Measurements from ENCODE around the gene THSD7A.
A peak's percentile ranks its signal among the peaks of the same experiment; 100 is the strongest.

THSD7A gene

DNA sequence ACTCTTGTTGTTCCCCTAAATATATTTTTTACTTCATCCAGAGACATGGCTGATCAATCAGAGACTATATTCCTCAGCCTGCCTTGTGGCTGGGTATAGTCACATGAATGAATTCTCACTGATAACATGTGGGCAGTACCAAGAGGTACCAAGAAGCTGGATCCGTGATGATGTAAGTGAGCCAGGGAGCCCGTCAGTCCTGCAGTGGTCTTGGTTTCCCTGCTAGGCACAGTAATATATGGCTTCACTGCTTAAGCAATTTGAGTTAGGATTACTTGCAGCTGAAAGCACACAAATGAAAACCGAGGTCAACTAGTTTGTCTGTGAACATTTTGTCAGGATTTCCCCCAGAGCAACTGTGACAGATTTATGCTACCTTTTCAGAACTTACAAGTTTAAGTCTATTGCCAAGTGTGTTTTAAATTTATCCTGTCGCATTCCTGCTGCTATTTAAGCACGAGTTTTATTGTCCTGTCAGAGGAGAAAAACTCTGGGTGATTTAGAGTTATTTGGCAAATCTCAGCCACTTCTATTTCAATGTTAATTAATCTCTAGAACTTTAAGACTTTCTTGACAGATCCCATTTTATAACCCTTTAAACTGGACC, 476.5 kb downstream of the THSD7A start:
- TF ChIP-seq, protein P1, sequence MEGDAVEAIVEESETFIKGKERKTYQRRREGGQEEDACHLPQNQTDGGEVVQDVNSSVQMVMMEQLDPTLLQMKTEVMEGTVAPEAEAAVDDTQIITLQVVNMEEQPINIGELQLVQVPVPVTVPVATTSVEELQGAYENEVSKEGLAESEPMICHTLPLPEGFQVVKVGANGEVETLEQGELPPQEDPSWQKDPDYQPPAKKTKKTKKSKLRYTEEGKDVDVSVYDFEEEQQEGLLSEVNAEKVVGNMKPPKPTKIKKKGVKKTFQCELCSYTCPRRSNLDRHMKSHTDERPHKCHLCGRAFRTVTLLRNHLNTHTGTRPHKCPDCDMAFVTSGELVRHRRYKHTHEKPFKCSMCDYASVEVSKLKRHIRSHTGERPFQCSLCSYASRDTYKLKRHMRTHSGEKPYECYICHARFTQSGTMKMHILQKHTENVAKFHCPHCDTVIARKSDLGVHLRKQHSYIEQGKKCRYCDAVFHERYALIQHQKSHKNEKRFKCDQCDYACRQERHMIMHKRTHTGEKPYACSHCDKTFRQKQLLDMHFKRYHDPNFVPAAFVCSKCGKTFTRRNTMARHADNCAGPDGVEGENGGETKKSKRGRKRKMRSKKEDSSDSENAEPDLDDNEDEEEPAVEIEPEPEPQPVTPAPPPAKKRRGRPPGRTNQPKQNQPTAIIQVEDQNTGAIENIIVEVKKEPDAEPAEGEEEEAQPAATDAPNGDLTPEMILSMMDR (IDR thresholded peaks at IDR 0.05; ENCODE audit: insufficient read depth, low read depth, low read length, missing control alignments) = no peak
- DNase-seq (ENCODE audit: low read depth) = no peak

DNA sequence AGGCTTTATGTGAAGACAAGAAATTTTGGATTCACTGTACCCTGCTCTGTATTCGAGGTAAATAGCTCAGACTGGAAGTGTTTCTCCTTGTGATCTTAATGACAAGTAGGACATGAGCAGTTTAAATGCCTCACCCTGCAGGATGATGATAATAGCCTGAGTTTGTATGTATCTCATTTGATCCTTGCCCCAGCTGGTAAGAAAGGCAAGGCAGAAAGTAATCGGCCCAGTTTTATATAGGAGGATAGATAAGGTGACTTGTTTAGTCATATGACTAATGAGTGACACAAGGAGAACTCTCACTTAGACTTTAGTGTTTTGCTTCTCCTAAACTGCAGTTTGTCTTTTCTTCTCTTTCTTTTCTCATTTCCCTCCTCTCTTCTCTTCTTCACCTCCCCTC, 485.7 kb downstream of the THSD7A start:
- no peak for DNase-seq (ENCODE audit: low read depth)
- H3K4me3 ChIP-seq (ENCODE audit: low read length) = no peak overlapping the region
- TF ChIP-seq, protein P1 (IDR thresholded peaks at IDR 0.05; ENCODE audit: insufficient read depth, low read depth, low read length, missing control alignments) = no peak

More for the DNA sequence above, 476.5 kb downstream of the THSD7A start:
- no peak overlapping the region for H3K4me3 ChIP-seq (ENCODE audit: low read length)

GRCh38 chr7:11345621-11346020, 486.4 kb downstream of the THSD7A start:
- TF ChIP-seq, protein P1 (IDR thresholded peaks at IDR 0.05; ENCODE audit: insufficient read depth, low read depth, low read length, missing control alignments) = no peak
- DNase-seq (ENCODE audit: low read depth) = no peak
- H3K4me3 ChIP-seq (ENCODE audit: low read length) = no peak overlapping the region

DNA sequence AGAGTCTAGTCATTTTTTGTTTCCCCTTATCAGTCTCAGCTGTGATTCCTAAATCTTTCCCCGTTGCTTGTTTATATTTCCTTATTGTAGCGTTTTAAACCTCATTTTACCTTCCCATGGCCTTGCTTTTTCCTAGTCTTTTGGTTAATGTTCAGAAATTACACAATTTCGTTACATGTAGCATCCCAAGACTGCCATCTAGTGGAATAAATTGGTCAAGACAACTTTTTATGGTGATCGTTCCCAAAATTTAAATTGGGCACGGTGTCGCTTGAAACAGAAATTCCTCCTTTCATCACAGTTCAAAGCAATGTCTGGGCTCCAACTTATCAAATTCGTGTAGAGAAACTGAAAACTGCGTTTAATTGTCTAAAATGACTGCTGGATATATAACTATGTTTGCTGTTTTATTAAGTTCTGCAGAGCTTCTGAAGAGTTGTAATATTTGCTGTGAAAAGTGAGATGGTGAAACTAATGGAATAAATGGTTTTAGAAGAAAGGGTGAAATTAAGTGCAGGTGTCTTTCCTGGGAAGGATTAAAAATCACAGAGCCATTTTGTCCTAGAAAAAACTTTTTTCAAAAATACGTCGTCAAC, 488.1 kb downstream of the THSD7A start:
- no peak overlapping the region for H3K4me3 ChIP-seq (ENCODE audit: low read length)
- peak; percentile 44 for DNase-seq (ENCODE audit: low read depth)
- TF ChIP-seq, protein P1 (IDR thresholded peaks at IDR 0.05; ENCODE audit: insufficient read depth, low read depth, low read length, missing control alignments) = peak; percentile 64

DNA sequence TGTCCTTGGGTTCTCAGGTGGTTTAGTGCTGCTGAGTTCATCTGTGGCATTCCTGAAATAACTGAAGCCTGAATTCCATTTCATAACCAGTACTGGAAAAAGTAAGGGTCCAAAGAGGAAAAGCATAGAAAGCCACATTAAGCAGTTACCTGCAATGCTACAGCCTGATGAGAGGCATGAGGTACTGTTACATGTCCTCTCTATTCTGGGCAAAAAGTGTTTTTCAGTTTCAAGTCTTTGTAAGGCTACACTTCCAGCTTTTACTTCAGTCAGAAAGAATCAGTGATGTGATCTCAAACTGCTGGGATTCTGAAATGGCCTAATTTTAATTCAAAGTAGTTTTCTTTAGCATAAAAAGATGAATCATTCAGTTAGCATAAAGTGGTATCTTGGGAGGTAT, 488.9 kb downstream of the THSD7A start:
- TF ChIP-seq, protein P1 (IDR thresholded peaks at IDR 0.05; ENCODE audit: insufficient read depth, low read depth, low read length, missing control alignments) = no peak
- H3K4me3 ChIP-seq (ENCODE audit: low read length) = no peak overlapping the region
- DNase-seq (ENCODE audit: low read depth) = no peak

GRCh38 chr7:11341285-11341944, 490.6 kb downstream of the THSD7A start:
- peak; percentile 32 for DNase-seq (ENCODE audit: low read depth)
- no peak overlapping the region for H3K4me3 ChIP-seq (ENCODE audit: low read length)
- TF ChIP-seq, protein P1 (IDR thresholded peaks at IDR 0.05; ENCODE audit: insufficient read depth, low read depth, low read length, missing control alignments) = peak; percentile 28
